ENCODE data around the gene ERC1.
"Not testable (repeated sequence)": the region's sequence is repeated elsewhere in the genome, so short reads cannot be mapped to it uniquely, and the experiment has no call there.

The ERC1 gene

DNA sequence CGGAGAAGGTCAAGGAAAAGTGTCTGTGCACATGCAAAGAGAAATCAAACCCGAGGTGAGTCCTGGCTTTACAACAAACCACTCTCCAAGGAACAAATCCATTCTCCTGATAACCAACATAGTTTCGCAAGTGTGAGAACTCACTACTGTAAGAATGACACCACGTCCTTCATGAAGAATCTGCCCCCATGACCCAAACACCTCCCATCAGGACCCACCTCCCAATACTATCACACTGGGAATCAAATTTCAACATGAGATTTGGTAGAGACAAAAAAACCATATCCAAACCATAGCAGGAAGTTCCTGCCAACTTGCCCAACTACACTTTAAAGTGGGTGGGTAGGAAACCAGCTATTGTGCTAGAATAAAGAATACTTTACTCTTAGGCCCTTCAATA, 2.4 kb upstream of the ERC1 start:
- DNase-seq (ENCODE audit: low read depth): no peak

DNA sequence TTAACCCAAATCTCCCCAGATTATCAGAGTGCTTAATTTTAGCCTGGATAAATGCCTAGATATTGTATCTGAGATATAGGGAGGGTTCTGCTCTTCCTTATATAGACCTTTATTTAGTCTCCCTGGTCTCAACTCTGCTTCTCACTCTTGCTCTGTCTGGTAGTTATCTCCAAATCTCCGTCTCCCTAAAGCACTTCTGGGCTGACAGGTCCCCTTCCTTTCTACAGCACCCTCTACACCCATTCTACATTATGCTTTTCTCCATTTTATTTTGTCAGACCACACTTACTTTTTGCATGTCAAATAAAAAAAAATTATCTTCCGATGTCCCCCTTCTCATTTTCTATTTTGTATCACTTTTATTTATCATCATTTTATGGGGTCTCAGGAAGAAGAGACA, 2.0 kb upstream of the ERC1 start:
- no peak for DNase-seq (ENCODE audit: low read depth)

DNA sequence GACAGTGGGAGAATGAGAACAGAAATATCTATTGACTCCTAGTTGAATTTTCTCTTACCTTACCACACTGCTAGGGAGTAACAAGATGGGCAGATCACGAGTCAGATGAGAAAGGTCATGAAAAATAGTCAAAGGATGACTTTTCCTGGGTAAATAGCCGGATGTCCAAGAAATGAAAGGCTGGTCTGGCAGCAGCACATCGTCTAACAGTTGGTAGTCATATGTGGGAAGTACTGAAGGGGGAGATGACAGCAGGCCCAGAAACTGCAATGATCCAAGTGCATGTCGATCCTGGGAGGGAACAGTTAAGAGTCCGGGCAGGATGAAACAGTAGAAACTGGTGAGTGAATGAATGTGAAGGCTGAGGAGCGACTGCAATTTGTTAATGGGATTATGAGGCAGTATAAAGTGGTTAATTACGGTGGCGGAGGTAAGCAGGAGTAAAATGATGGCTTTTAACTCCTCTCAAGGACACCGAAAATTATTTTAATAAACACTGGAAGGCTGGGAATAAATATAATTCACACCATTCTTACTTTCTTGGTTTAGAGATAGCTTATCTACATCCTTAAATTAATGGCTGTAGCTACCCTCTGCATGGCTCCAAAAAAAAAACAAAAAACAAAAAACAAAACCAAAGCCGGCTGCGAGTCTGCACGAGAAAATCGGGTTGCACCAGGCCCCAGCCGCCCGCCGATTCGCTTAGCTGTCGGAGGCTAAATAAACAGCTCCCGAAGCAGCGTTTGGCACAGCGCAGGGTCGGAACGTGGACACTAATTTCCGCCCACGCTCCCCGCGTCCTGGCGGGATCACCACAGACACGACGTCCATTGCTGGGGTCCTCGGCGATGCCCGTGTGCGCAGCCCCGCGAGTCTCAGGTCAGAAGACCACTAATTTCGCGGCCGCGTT, 1.0 kb upstream of the ERC1 start:
- DNase-seq (ENCODE audit: low read depth): peak; percentile 15

DNA sequence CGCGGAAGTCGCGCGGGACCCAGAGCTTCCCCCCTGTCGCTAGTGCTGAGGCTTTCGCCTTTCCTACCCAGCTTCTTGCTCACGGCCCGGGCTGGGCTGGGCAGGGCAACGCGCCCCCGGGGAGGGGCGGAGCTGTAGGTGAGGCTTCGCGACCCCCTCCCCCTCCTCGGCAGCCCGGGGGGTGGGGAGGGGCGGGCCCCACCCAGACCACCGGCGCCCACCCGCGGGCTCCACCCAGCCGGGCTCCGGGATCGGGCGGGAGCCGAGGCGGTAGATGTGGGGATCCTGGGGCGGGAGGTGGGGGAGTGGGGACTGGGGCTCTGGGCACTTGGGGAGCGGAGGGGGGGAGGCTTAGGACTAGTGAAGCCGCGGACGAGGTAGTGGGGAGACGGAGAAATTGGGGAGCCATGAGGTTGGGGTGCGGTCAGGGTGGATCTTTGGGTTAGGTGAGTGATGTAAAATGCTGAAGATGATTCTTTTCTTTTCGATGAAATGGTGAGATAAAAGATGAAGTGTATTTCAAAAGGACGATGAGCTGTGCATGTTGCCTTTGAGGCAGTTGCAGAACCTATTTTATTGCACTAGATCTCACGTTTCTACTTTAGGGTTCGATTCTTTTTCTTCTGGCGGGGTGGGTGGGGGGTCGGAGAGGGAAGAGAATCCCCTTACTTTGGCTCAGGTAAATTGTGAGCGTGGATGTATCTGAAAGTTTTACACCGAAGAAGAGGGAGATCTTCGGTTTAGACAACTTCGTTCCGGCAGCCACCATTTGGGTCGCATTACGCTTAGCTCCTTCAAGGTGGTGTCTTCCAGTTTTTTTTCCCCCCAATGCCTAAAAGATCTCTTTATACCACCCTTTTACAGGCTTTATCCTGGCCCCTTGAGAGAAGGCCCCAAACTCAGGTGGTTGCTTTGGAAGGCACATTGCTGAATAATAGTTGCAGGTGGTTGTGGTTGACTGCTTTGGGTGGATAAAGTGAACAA, 619 bp downstream of the ERC1 start:
- DNase-seq (ENCODE audit: low read depth): peak; percentile 1

DNA sequence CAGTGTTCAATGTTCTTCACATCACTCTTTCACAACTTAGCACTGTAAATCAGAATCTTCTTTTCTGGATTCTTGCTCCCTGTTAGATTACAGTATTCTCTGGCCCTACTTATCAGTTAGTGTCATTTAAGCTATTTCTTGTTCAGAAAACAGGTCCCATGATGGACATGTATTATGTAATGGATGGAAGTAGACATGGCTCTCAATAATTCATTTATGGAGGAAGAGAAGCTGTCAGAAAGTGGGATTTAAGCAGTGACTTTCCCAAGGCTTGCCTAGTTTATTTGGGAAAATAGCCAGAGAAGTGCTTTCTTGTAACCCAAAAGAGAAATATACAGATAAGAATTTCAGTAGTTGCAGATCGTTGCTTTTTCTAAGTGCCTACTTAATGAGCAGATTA, 1.6 kb downstream of the ERC1 start:
- no peak for DNase-seq (ENCODE audit: low read depth)

DNA sequence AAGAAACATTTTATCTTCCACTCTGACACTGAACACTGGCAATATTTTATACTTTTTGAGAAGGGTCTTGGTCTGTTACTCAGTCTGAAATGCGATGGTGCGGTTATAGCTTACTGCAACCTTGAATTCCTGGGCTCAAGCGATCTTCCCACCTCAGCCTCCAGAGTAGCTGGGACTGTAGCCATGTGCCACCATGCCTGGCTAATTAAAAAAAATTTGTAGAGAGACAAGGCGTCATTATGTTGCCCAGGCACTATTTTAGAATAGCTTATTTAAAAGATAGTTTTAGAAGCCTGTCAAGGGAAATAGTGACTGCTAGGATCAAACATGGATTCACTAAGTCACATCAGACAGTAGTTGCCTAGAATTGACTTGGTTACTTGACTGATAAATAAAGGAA, 5.9 kb downstream of the ERC1 start:
- no peak for DNase-seq (ENCODE audit: low read depth)

DNA sequence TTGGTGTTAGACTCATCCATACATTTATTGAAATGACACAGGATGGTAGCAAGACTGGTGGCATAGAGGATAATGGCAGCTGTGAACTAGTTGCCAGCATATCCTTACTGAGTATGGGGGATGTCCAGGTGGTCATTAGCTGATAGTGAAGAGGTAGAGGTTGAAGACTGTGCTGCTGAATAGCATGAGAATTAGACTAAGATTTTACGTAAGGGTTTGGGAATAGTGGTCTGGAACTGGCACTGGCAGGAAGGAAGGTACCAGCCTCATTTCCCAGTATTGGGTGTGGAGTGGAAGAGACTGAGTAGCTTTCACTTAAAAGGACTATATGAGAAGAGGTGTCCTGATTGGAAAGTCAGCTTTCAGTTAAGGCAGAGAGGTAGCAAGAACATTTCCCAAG, 6.5 kb downstream of the ERC1 start:
- DNase-seq (ENCODE audit: low read depth): no peak

DNA sequence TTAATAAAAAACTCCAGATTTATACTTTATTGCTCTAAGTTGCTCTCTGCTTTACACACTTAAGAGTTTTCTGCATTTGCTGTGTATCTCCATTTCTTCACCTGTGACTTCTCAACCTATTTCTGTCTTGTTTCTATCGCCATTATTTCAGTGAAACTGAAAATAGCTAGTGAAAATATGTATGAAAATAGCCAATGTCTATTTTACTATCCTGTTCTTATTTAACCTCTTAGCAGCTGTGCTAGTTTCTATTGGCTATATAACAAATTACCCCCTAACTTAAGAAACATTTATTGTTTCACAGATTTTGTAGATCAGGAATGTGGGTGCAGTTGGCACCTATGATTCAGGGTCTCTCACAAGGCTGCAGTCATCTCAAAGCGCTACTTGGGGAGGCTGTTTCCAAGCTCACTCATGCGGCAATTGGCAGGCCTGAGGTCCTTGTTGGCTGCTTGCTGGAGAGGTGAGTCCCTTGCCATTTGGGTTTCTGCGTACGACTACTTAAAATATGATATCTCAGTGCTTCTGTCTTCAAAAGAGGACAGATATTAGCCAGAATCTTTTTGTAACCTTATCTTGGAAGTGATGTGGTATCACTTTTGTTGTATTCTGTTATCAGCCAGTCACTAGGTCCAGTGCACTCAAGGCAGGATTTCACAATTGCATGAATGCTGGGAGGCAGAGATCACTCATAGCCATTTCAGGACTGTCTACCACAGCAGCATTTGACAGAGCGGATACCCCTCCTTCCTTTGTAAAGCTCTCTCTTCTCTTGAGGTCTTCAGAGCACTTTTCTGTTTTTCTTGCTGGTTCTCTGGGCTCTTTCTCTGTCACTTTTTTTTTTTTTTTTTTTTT, 7.2 kb downstream of the ERC1 start:
- no peak for DNase-seq (ENCODE audit: low read depth)

DNA sequence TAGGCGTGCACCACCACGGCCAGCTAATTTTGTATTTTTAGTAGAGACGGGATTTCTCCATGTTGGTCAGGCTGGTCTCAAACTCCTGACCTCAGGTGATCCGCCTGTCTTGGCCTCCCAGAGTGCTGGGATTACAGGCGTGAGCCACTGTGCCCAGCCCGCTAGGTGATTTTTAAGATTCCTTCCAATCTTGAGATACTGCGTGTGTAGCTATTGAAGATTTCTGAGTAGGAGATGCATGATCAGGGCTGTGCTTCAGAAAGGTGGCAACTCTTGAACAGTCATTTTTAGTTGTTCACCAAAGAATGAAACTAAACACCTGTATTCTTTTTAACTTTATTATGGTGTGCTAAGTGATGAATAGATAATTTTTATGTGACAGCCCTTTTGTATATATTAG, 8.7 kb downstream of the ERC1 start:
- not testable (repeated sequence) for DNase-seq (ENCODE audit: low read depth)

DNA sequence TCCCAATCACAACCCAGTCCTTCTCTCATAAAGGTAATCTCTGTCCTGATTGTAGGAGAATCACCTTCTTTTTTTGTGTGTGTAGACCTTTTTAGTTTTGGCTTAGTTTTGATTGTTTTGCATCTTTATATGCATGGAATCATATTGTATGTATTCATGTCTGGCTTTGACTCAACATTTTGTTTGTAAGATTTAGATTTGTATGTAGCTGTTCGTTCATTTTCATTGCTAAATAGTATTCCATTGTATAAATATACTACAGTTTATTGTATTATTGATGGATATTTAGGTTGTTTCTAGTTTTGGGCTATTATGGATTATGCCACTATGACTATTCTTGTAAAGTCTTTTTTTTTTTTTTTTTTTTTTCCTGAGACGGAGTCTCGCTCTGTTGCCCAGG, 10.5 kb downstream of the ERC1 start:
- no peak for DNase-seq (ENCODE audit: low read depth)

DNA sequence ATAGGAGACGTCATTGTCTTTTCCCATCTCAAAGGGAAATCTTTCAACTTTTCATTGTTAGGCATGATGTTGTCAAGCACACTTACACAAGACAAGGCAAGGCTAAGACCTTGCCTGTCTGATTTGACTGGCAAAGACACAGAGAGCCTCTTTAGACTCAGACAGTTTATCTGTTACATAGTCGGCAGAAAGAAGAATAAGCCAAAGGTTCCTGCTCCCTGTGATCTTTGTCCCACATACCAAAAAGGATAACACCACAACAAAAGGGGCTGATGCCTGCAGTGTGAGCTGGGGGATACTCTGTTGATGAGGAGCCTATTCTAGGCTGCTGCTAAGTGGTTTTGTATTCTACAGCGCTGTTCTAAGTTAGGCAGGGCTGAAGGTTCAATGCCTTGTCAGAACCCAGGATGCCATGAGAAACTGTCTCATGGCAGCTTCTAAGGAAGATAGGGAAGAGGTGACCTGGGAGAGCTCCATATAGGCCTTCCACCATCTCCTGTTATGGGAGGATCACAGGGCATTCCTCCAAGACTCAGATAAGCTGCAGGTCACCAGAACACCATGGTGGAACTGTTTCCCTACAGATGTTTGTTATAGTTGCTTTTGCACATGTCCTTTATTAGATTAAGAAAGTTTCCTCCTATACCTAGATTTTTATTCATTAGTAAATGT, 12.7 kb downstream of the ERC1 start:
- no peak for DNase-seq (ENCODE audit: low read depth)

DNA sequence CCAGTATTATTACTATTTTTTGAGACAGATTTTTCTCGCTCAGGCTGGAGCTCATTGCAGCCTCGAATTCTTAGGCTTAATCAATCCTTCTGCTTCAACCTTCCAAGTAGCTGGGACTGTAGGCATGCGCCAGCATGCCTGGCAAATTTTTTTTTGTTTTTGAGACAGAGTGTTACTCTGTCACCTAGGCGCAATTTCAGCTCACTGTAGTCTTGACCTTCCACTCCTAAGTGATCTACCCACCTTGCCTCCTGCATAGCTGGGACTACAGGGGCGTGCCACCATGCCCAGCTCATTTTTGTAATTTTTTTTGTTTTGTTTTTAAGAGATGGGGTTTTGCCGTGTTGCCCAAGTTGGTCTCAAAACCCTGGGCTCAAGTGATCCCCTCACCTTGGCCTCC, 15.2 kb downstream of the ERC1 start:
- DNase-seq (ENCODE audit: low read depth): no peak

DNA sequence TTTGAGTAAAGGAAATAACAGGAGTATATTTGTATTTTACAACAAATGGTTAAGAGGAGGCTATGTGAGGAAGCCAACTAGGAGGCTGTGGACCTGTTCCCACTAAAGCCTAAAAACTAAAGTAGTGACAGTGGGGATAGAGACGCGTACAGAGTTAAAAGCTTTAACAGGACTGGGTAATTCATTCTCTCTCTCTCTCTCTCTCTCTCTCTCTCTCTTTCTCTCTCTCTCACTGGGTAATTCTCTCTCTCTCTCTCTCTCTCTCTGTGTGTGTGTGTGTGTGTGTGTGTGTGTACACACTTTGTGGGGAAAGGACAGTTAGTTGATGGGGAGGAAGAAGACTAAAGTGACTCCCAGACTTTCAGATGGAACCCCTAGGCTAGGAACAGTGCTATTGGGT, 16.3 kb downstream of the ERC1 start:
- no peak for DNase-seq (ENCODE audit: low read depth)

DNA sequence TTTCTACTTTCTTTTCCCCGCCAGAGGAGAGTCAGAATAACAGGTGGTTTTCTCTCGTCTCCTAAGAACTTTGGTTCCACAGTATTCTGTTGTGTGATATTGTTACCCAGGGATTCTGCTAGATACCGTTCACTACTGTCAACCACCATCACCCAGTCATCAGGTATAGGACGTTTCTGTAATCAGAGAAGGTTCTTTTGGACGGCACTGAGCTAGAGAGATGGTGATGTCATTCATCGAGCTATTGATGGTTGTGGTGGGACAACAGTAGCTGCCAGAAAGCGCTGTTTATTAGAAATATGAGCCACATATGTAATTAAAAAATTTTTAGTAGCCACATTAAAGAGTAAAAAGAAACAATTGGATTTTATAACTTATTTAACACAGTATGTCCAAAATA, 17.0 kb downstream of the ERC1 start:
- DNase-seq (ENCODE audit: low read depth): no peak

DNA sequence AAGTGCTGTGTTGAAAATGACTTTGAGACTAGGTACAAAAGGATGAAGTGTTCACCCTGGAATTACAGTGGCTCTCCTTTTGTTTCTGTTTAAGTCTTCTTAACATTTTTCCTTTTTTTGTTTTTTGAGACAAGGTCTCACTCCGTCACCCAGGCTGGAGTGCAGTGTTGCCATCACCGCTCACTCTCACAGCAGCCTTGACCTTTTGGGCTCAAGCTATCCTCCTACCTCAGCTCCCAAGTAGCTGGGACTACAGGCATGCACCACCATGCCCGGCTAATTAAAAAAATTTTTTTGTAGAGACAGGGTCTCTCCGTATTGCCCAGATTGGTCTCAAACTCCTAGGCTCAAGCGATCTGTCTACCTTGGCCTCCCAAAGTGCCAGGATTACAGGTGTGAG, 20.1 kb downstream of the ERC1 start:
- no peak for DNase-seq (ENCODE audit: low read depth)

DNA sequence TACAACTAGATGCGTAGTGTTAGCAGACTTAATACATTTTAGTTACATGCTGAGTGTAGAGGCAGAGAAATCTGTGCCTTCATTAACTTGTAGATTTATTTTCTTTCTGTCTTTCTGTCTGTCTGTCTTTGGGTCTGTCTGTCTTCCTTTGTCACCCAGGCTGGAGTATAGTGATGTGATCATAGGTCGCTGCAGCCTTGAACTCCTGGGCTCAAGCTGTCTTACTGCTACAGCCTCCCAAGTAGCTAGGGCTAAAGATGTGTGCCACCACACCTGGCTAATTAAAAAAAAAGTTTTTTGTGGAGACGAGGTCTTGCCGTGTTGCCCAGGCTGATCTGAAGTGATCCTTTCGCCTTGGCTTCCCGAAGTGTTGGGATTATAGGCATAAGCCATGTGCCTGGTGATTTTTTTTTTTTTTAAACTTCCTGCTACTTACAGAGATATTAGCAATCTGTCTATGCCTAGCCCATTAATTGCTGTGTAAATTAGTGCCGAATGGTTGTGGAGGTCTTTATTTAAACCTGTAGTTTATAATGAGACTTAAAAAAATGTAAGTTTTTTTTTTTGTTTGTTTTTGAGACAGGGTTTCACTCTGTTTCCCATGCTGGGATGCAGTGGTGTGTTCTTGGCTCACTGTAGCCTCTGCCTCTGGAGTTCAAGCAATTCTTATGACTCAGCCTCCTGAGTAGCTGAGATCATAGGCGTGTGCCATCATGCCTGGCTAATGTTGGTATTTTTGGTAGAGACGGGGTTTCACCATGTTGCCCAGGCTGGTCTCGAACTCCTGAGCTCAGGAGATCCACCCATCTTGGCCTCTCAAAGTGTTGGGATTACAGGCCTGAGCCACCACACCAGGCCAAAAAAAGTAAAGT, 22.8 kb downstream of the ERC1 start:
- DNase-seq (ENCODE audit: low read depth): no peak

DNA sequence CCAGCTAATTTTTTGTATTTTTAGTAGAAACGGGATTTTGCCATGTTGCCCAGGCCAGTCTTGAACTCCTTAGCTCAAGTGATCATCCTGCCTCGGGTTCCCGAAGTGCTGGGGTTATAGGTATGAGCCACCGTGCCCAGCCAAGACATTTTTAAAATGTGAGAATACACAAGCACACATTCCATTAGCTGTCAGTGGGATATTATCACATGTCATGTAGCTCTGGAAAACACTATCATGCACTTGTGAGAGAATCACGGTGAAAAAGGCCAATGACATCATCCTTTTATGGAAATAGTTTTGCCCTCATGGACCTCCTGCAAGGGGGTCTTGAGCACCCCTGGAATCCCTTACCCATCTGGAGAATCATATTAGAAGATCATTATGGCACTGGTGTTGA, 28.3 kb downstream of the ERC1 start:
- no peak for DNase-seq (ENCODE audit: low read depth)

DNA sequence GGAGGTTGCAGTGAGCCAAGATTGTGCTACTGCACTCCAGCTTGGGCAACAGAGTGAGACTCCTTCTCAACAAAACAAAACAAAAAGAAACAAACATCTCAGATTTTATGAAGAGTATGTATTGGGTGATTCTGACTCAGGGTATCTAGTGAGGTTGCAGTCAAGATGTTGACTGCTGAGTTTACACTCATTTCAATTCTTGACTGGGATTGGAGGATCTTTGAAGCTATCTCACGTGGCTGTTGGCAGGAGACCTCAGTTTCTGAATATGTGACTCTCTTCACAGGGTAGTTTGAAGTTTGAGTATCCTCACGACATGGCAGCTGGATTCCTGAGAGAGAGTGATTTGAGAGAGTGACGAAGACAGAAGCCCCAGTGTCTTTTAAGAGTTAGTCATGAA, 29.4 kb downstream of the ERC1 start:
- DNase-seq (ENCODE audit: low read depth): no peak

DNA sequence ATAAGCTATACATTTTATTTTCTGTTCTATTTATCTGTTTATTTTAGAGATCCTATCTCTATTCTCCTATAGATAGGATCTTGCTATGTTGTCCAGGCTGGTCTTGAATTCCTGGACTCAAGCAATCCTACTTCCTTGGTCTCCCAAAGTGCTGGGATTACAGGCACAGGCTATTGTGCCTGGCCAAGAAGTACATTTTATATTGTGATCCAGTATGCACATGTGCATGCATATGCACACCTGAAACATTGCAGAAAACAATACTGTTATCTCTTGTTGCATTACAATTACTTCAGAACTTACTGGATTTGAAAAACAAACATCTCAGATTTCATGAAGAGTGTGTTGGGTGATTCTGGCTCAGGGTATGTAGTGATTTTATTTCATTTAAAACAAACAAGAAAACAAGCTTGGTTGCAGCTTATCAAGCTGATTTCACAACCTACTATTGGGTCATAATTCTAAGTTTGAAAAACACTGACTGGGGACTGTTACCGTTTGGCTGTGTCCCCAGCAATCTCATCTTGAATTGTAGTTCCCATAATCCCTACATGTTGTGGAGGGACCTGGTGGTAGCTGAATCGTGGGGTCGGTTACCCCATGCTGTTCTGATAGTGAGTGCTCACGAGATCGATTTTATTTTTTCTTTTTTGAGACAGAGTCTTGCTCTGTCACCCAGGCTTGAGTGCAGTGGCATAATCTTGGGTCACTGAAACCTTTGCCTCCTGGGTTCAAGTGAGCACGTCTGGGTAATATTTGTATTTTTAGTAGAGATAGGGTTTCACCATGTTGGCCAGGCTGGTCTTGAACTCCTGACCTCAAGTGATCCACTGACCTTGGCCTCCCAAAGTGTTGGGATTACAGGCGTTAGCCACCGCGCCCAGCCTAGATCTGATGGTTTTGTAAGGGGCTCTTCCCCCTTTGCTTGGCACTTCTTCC, 31.3 kb downstream of the ERC1 start:
- DNase-seq (ENCODE audit: low read depth): no peak

Measured in stimulated activated CD8-positive, alpha-beta memory T cell treated with anti-CD3 and anti-CD28 coated beads, Interleukin-12 subunit alpha, Interleukin-12 subunit beta, amount 100 ng/mL, for 1 hour (primary cell).